ENCODE data around the gene PTPRU.
A peak's percentile ranks its signal among the peaks of the same experiment; 100 is the strongest.

Gene PTPRU

DNA sequence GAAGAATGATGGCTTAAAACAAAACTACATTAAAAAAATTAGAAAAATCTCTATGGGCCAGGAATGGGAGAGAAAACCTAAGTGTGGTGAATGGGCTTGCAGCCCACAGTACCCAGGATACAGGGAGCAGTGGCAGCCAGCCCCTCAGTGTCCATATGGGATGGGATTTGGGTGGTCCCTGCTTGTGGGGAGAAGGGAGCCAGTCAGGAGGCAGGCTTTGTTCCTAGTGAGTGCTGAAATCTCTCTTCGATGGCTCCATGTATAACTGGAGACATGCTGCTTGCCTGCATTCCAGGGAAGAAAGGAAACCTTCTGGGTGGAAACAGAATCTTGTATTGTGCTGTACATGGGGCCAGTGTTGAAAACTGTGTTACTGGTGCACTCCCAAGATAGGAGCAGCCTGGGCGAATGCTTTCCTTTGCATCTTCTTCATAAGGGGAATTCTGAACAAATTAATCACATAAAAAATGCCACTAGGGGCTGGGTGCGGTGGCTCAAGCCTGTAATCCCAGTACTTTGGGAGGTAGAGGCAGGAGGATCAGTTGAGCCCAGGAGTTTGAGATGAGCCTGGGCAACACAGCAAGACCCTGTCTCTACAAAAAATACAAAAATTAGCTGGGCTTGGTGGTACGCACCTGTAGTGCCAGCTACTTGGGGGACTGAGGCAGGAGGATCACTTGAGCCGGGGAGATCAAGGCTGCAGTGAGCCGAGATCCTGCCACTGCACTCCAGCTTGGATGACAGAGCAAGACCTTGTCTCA lies 36.0 kb downstream of the PTPRU start:
- Mint-ChIP-seq H3K4me1 (ENCODE audit: low read depth) (no peaks in the 10 kb centered on the region), H3K9me3 (no peaks in the 10 kb centered on the region), H3K27ac (no peak overlapping the region), H3K36me3 (ENCODE audit: low read depth) (no peaks in the 10 kb centered on the region), H3K4me3 (no peak overlapping the region), H3K27me3 (peaks cover 38% of the 10 kb centered on the region)
- intact Hi-C loops (cut with micrococcal nuclease) = no loop called here

DNA sequence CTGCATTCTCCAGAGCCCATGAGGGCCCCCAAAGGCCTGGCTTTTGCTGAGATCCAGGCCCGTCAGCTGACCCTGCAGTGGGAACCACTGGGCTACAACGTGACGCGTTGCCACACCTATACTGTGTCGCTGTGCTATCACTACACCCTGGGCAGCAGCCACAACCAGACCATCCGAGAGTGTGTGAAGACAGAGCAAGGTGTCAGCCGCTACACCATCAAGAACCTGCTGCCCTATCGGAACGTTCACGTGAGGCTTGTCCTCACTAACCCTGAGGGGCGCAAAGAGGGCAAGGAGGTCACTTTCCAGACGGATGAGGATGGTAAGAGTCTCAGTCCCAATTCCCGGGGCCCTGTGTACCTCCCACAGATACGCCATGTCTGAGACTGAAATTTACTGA lies 39.1 kb downstream of the PTPRU start:
- H3K27me3 Mint-ChIP-seq = peaks cover 23% of the 10 kb centered on the region
- no peak overlapping the region for H3K27ac Mint-ChIP-seq
- intact Hi-C loops (cut with micrococcal nuclease) = no loop called here
- H3K36me3 Mint-ChIP-seq (ENCODE audit: low read depth) = no peaks in the 10 kb centered on the region
- H3K4me1 Mint-ChIP-seq (ENCODE audit: low read depth) = peaks cover 3% of the 10 kb centered on the region
- H3K9me3 Mint-ChIP-seq = no peaks in the 10 kb centered on the region
- H3K4me3 Mint-ChIP-seq = no peak overlapping the region

DNA sequence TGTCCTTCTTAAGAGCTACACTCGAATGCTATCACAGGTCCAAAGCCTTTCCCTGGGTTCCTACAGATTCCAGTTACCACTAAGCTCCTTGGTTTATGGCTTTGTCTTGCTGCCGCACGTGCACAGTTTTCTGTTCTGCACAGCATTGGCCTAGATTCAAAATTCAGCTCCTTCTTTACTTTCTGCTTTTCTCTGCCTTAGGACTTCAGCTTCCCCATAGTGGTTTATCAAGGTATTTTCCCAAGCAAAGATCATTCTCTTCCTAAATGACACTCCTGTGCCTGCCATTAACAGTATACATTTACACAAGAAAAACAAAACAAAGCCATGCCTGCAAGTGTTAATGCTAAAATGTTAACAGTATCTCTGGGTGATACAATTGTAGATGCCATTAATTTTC lies 41.8 kb downstream of the PTPRU start:
- Mint-ChIP-seq H3K4me3 (no peak overlapping the region), H3K27me3 (peaks cover 9% of the 10 kb centered on the region), H3K9me3 (no peaks in the 10 kb centered on the region), H3K27ac (no peak overlapping the region), H3K4me1 (ENCODE audit: low read depth) (peaks cover 6% of the 10 kb centered on the region), H3K36me3 (ENCODE audit: low read depth) (no peaks in the 10 kb centered on the region)
- intact Hi-C loops (cut with micrococcal nuclease) = no loop called here

DNA sequence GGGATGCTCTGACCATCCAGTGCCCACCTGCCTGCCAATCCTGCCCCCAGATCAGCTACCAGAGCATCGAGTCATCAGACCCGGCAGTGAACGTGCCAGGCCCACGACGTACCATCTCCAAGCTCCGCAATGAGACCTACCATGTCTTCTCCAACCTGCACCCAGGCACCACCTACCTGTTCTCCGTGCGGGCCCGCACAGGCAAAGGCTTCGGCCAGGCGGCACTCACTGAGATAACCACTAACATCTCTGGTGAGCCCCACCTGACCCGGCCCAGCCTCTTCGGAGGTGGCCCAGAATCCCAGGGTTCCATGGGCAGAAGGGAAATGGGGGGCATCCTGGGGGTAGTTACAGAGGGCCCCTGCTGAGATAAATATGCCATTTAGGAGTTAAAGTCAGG lies 43.1 kb downstream of the PTPRU start:
- Mint-ChIP-seq H3K36me3 (ENCODE audit: low read depth) (no peaks in the 10 kb centered on the region), H3K27ac (no peak overlapping the region), H3K4me1 (ENCODE audit: low read depth) (peaks cover 14% of the 10 kb centered on the region), H3K4me3 (no peak overlapping the region), H3K27me3 (peaks cover 7% of the 10 kb centered on the region), H3K9me3 (no peaks in the 10 kb centered on the region)
- intact Hi-C loops (cut with micrococcal nuclease) = no loop called here

DNA sequence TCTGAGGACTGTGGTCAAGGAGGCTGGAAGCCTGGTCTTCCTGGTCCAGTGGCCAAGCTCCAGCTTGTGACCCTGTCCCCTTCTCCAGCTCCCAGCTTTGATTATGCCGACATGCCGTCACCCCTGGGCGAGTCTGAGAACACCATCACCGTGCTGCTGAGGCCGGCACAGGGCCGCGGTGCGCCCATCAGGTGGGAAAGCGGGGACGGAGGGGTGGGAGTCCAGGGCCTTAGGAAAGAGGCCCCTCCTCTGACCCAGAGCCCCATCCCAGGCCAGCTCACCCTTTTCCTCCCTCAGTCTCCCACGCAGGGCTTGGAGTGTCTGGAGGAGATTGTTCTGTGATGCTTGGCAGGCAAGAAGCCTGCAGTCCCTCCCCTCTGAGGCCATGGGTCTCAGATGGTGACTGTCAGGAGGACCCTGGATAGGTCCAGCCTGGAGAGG lies 43.6 kb downstream of the PTPRU start:
- Mint-ChIP-seq H3K4me3 (no peak overlapping the region), H3K27me3 (peaks cover 7% of the 10 kb centered on the region), H3K36me3 (ENCODE audit: low read depth) (no peaks in the 10 kb centered on the region), H3K27ac (no peak overlapping the region), H3K9me3 (no peaks in the 10 kb centered on the region), H3K4me1 (ENCODE audit: low read depth) (peaks cover 14% of the 10 kb centered on the region)
- intact Hi-C loops (cut with micrococcal nuclease) = no loop called here

DNA sequence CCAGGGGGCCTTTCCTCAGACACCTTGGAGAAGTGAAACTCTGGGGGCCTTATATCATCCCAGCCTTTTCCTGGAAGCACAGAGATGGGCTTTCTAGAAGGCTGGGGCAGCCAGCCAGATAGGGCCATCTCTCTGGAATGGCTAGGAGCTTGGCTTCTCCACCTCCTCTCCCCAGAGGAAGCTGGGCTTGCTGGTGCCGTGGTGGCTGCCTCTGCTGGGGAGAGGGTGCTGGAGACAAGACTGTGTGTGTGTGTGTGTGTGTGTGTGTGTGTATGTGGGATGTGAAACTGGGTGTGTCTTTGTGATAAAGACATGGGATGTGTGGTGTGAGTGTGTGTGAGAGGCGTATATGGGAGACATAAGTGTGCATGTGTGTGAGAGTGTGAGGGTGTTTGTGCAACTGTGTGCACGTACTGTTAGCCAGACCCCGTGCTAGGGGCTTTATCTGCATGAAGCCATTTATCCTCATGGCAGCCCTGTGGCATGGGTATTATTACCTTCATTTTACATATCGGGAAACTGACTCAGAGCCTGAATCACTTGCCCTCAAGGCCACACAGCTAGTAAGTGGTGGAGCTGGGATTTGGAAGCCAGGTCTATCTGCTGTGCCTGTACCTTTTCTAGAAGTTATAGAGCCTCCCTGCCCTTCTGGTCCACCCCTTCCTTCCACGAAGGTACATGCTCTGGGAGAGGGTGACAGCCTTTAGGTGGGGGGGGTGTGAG lies 44.2 kb downstream of the PTPRU start:
- H3K4me3 Mint-ChIP-seq = no peak overlapping the region
- intact Hi-C loops (cut with micrococcal nuclease) = no loop called here

DNA sequence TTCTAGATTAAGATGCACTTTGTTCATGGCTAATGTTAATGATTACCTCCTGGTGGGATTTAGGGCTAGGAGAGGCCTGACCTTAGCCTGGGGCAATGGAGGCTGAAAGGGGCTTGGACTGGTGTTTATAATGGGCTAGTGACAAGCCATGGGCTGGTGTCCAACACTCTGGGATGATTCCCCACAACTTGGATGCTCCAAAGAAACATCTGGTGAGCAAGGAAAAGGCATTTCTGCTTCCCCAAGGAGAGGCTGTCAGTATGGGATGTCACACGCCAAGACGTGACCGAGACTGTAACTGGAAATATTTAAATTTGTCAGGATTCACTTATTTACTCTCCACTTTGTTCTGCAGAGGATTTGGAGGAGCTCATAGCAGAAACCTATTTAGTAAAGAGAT lies 45.2 kb downstream of the PTPRU start:
- Mint-ChIP-seq H3K27ac (no peak overlapping the region), H3K27me3 (peaks cover 7% of the 10 kb centered on the region), H3K4me1 (ENCODE audit: low read depth) (peaks cover 14% of the 10 kb centered on the region), H3K9me3 (no peaks in the 10 kb centered on the region), H3K4me3 (no peak overlapping the region), H3K36me3 (ENCODE audit: low read depth) (no peaks in the 10 kb centered on the region)
- intact Hi-C loops (cut with micrococcal nuclease) = no loop called here

More for the DNA sequence above, 44.2 kb downstream of the PTPRU start:
- H3K4me1 Mint-ChIP-seq (ENCODE audit: low read depth) = peaks cover 14% of the 10 kb centered on the region
- H3K27me3 Mint-ChIP-seq = peaks cover 7% of the 10 kb centered on the region
- no peak overlapping the region for H3K27ac Mint-ChIP-seq
- H3K36me3 Mint-ChIP-seq (ENCODE audit: low read depth) = no peaks in the 10 kb centered on the region
- H3K9me3 Mint-ChIP-seq = no peaks in the 10 kb centered on the region

DNA sequence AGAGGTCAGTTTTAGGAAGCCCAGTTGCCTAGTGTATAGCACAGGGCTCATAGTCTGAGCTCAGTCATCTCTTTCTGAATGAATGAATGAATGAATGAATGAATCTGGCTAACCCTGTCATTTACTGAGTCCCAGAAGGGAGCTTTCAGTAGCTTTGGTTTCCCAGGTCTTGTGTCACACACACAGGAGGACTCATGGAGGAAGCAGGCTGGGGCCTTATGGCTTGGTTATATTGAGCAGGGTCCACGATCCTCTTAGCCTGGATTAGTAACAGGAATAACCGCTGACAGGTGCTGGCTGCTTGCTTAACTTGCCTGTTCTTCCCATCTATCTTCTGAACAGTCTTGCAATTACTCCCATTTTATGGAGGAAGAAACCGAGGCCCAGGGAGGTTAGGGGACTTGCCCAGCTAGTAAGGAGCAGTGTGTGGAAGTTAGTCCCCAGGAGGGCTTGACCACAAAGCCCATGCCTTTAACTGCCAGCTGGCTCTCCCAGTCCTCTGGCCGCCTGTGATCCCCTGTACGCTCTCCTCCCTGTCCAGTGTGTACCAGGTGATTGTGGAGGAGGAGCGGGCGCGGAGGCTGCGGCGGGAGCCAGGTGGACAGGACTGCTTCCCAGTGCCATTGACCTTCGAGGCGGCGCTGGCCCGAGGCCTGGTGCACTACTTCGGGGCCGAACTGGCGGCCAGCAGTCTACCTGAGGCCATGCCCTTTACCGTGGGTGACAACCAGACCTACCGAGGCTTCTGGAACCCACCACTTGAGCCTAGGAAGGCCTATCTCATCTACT lies 46.0 kb downstream of the PTPRU start:
- Mint-ChIP-seq H3K27ac (no peak overlapping the region), H3K4me3 (no peak overlapping the region), H3K36me3 (ENCODE audit: low read depth) (no peaks in the 10 kb centered on the region), H3K4me1 (ENCODE audit: low read depth) (peaks cover 14% of the 10 kb centered on the region), H3K27me3 (peaks cover 3% of the 10 kb centered on the region), H3K9me3 (no peaks in the 10 kb centered on the region)
- intact Hi-C loops (cut with micrococcal nuclease) = no loop called here

DNA sequence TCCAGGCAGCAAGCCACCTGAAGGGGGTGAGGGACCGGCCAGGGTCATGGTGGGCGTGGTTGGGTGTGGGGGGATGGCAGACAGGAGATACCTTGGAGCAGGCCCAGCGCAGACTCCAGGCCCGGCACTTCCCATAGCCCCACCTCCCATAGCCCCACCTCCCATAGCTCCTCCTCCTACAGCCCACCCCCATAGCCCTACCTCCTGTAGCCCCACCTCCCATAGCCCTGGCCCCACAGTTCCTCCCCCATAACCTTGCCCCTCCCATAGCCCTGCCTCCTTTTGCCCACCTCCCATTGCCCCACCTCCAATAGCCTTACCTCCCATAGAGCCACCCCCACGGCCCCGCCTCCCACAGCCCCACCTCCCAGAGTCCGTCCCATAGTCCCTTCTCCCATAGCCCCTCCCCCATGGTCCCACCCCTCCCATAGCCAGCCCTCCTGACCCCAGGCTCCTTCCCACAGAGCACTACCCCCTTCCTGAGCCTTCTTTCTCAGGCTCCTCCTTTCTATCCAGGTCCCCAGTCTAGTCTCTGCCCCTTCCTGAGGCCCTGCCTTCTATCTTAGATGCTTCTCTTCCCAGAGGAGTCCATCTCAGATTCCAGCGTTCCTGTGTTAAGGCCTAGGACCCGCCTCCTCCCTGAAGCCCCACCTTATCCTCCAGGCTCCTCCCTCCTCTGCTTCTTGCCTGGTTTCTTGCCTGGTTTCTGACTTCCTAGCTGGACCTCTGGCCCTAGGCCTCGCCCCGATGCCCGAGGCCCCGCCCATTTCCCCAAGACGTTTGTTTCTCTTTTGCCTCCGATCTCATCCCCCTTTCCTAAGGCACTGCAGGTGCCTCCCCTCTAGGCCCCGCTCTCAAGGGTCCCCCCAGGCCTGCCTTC lies 46.8 kb downstream of the PTPRU start:
- Mint-ChIP-seq H3K4me3 (peak overlapping the region; percentile 50), H3K9me3 (no peaks in the 10 kb centered on the region), H3K36me3 (ENCODE audit: low read depth) (no peaks in the 10 kb centered on the region), H3K27ac (no peak overlapping the region), H3K27me3 (peaks cover 3% of the 10 kb centered on the region), H3K4me1 (ENCODE audit: low read depth) (peaks cover 14% of the 10 kb centered on the region)
- intact Hi-C loops (cut with micrococcal nuclease) = no loop called here

DNA sequence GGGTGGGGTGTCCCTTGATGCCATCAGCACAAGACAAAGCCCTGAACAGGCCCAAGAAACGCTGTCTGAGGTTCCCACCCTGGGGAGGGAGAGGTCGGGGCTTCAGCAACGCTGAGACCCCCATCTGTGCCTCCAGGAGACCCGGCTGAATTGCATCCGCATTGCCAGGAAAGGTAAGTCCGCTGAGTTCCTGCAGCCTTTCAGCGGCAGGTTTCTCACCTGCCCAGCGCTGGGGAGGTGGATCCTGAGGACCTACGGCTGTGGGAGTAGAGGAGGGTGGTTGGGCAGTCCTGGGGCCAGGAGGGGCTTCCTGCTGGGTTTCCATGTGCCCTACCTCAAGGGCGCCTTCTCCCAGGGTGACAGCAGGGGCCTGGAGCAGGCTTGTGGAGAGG lies 47.5 kb downstream of the PTPRU start:
- Mint-ChIP-seq H3K27ac (no peak overlapping the region), H3K4me3 (no peak overlapping the region), H3K9me3 (no peaks in the 10 kb centered on the region), H3K36me3 (ENCODE audit: low read depth) (no peaks in the 10 kb centered on the region), H3K27me3 (peaks cover 3% of the 10 kb centered on the region), H3K4me1 (ENCODE audit: low read depth) (peaks cover 14% of the 10 kb centered on the region)
- intact Hi-C loops (cut with micrococcal nuclease) = no loop called here

DNA sequence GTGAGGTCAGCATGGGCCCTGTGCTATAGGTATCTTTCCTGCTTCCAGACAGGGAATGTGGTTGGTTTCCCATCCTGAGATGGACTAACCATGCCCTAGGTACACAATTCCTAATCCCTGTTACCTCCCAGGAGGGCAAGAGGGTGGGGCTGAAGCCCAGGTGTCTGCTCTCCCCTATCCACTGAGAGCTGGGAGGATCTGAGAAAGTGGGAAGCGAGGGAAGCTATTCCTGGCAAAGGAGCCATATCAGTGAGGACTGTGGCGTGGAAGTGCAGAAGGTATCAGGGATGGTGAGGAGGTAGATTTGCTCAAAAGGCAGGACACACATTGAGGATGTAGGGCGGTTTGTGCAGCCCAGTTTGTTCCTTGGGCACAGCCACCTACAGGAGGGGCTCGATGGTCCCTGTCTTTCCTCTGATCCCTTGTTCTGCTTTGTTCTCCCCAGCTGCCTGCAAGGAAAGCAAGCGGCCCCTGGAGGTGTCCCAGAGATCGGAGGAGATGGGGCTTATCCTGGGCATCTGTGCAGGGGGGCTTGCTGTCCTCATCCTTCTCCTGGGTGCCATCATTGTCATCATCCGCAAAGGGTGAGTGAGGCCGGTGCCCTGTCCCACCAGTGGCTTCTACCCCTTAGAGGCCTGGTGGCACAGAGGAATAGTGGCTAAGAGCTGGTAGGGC lies 48.1 kb downstream of the PTPRU start:
- Mint-ChIP-seq H3K4me1 (ENCODE audit: low read depth) (peaks cover 14% of the 10 kb centered on the region), H3K36me3 (ENCODE audit: low read depth) (no peaks in the 10 kb centered on the region), H3K27me3 (peaks cover 3% of the 10 kb centered on the region), H3K27ac (no peak overlapping the region), H3K9me3 (no peaks in the 10 kb centered on the region), H3K4me3 (no peak overlapping the region)
- intact Hi-C loops (cut with micrococcal nuclease) = no loop called here

DNA sequence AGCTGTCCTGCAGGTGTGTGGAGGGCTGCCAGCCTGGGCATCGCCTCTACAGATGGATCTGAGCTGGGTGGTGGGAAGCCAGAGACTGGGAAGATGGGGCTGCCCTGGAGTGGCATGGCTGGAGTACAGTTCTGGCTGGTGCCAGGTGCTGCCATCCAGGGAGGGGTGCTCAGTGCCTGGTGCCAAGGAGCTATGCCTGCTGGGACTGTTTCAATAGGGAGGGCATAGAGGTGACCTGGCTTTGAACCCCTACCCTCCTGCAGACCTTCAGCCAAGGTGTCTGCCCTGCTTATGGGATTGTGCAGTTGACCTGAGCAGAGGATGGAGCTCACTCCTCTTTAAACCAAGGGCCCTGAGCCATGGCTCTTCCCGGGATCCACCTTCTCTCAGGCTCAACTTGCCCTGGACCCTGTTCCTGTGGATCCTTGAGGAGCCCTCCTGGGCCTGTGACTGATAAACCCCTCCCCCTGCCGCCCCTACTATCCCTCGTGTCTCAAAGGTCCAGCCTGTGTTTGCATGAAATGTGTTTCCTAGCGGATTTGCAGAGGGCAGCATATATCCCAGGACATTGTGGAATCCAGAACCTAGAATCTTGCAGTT lies 48.7 kb downstream of the PTPRU start:
- Mint-ChIP-seq H3K4me3 (no peak overlapping the region), H3K9me3 (no peaks in the 10 kb centered on the region), H3K4me1 (ENCODE audit: low read depth) (peaks cover 14% of the 10 kb centered on the region), H3K27ac (no peak overlapping the region), H3K27me3 (peaks cover 3% of the 10 kb centered on the region), H3K36me3 (ENCODE audit: low read depth) (no peaks in the 10 kb centered on the region)
- intact Hi-C loops (cut with micrococcal nuclease) = no loop called here

DNA sequence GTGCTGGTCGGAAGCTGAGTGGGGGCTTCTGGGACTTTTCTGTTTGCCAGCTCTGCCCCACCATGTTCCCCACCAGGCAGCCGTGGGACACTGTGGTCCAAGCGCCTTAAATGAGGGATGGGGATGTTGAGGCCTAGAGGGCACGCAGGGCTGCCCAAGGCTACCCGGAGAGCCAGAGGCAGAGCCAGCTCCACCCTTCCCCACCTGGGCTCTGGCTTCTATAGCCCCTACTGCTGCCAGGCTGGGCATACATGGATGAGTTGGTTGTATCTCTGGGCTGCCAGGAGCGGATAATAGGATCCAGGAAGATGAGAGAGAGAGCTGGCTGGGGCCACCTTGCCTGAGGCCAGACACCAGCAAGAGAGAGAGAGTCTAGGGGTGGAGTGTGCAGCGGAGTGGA lies 49.4 kb downstream of the PTPRU start:
- H3K4me3 Mint-ChIP-seq = no peak overlapping the region
- H3K27ac Mint-ChIP-seq = no peak overlapping the region
- intact Hi-C loops (cut with micrococcal nuclease) = no loop called here
- H3K9me3 Mint-ChIP-seq = no peaks in the 10 kb centered on the region
- H3K36me3 Mint-ChIP-seq (ENCODE audit: low read depth) = no peaks in the 10 kb centered on the region
- peaks cover 8% of the 10 kb centered on the region for H3K4me1 Mint-ChIP-seq (ENCODE audit: low read depth)
- H3K27me3 Mint-ChIP-seq = peaks cover 3% of the 10 kb centered on the region
